ENCODE measurements around the gene TLCD1.
"Not testable (repeated sequence)": the region's sequence is repeated elsewhere in the genome, so short reads cannot be mapped to it uniquely, and the experiment has no call there.

The TLCD1 gene

DNA sequence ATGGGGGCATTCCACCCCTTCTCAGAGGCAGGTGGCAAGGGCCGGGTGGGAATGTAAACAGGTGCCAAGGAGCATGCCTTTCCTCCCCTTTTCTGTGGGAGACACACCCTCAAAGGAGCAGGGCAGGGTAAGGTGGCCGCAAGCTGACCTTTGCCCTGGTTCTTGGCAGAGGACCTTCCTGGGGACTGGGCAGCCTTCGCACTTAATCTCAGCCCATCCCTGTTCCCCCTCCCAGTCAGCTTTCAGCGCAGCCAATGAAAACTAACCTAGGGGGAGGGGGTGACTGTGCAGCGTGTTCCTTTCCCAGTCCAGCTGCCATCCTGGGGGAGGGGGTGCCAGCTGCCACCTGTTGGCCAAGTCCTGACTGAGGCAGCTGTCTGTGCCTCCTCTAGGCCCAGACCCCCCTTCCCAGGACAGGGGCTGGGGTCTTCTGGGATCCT lies 20.6 kb upstream of the TLCD1 start:
- DNase-seq = no peak

- no peak for DNase-seq
Measured at GRCh38 chr17:28745786-28746411, 19.9 kb upstream of the TLCD1 start.

DNA sequence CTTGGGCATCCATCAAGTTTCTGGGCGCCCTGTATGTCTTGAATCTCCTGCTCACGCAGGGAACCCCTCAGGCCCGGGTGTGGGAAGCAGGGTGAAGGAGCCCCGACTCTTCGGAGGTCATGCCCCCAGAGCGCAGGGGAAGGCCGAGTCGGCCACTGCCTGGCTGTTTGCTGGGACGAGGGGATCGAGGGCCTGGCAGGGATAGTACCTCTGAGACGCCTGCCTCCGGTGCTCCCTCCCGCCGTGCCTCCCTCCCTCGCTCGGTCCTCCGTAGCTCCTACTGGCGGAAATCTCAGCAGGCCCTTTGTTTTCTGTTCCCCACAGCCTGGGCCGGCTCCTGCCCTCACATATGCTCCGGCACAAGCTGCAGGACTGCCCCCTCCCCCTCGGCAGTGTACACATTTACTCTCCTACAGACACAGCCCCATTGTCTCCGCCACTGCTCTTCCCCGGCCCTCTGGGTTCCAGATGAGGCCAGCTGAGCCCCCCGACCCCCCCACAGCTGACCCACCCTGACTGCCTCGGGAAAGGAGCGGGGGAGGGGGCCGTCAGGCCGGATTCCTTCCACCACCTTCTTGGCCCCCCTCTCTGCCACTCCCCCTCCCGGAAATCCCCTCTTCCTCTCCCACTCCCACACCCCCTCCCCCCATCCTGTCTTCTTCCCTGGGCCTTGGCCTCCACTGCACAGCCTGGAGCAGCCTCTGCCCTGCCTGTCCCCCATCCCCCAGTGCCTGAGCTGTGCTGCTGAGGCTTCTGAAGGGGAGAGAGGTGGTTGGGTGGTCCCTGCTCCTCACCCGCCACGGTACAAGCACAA lies 19.1 kb upstream of the TLCD1 start:
- no peak for DNase-seq

- DNase-seq = no peak
Measured at GRCh38 chr17:28744104-28744971, 18.3 kb upstream of the TLCD1 start.

GRCh38 chr17:28743243-28744103 lies 17.4 kb upstream of the TLCD1 start, which contains the start of gene TRAF4:
TRAF4 (plus strand) TSS chr17:28744011; CDS start chr17:28744113, 102 bp downstream.
- peak; percentile 51 for DNase-seq

GRCh38 chr17:28741358-28742349 lies 15.6 kb upstream of the TLCD1 start:
- no peak for DNase-seq

DNA sequence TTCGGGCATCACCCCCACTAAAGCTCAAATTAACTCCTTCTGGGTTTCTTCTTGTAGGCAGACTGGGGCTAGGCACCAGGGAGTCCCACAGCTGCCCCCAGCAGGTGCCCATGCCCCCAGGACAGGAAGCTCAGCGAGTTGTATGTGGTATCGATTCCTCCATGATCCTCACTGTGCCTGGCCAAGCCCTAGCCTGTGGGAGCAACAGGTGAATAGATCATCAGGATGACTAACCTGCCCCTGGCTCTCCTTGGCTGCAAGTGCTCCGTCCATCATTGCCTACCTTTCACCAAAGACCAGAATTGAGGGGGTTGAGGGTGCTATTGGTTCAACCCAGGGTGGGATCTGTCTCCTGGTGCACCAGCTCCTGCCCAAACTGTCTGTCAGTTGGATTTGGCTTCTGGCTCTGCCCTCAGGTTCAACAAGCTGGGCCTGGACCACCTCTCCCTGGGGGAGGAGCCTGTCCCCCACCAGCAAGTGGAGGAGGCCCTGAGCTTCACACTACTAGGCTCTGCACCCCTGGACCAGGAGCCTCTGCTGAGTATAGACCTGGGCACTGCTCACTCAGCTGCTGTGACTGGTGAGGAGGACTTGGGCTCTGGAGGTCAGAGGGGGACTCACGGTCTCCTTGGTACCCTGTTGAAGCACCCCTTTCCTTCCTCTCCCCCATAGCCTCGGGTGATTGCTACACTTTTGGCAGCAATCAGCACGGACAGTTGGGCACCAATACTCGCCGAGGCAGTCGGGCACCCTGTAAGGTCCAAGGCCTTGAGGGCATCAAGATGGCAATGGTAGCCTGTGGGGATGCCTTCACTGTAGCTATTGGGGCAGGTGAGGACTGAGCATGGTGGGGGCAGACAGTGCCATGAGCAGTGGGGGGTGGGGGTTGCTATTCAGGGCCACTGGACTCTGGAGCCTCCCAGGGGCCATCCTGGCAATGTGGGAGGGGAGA lies 14.6 kb upstream of the TLCD1 start:
- DNase-seq = no peak

- DNase-seq = no peak
Measured at GRCh38 chr17:28738680-28739384, 12.8 kb upstream of the TLCD1 start.

GRCh38 chr17:28737770-28738679 lies 12.0 kb upstream of the TLCD1 start:
- DNase-seq = no peak

DNA sequence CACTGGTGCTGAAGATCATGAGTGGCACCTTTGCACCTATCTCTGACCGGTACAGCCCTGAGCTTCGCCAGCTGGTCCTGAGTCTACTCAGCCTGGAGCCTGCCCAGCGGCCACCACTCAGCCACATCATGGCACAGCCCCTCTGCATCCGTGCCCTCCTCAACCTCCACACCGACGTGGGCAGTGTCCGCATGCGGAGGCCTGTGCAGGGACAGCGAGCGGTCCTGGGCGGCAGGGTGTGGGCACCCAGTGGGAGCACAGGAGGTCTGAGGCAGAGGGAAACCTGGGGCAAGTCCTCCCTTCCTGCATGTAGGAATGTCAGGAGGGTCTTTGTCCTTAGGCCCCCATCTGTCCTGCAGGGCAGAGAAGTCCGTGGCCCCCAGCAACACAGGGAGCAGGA lies 11.3 kb upstream of the TLCD1 start:
- DNase-seq = no peak

DNA sequence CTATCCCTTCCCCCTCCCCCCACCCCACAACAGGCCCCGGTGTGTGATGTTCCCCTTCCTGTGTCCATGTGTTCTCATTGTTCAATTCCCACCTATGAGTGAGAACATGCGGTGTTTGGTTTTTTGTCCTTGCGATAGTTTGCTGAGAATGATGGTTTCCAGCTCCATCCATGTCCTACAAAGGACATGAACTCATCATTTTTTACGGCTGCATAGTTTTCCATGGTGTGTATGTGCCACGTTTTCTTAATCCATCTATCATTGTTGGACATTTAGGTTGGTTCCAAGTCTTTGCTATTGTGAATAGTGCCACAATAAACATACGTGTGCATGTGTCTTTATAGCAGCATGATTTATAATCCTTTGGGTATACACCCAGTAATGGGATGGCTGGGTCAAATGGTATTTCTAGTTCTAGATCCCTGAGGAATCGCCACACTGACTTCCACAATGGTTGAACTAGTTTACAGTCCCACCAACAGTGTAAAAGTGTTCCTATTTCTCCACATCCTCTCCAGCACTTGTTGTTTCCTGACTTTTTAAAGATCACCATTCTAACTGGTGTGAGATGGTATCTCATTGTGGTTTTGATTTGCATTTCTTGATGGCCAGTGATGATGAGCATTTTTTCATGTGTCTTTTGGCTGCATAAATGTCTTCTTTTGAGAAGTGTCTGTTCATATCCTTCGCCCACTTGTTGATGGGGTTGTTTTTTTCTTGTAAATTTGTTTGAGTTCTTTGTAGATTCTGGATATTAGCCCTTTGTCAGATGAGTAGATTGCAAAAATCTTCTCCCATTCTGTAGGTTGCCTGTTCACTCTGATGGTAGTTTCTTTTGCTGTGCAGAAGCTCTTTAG lies 10.1 kb upstream of the TLCD1 start:
- not testable (repeated sequence) for DNase-seq

DNA sequence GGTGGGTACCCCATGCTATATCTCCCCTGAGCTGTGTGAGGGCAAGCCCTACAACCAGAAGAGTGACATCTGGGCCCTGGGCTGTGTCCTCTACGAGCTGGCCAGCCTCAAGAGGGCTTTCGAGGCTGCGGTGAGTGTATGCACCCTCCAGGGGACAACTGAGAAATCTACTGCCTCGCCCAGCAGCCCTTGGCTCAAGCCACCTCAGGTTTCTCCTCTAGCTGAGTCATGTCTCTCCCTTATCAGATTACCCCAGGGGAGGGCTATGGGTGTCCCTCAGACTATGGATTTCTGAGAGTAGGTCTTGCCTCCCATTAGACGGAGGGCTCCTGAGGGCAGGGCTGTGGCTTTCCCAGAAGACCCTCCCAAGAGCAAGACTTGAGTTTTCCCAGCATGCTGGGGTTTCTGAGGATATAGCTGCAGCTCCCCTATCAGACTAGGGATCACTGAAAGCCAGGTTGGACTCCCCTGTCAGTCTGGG lies 9.2 kb upstream of the TLCD1 start:
- no peak for DNase-seq

DNA sequence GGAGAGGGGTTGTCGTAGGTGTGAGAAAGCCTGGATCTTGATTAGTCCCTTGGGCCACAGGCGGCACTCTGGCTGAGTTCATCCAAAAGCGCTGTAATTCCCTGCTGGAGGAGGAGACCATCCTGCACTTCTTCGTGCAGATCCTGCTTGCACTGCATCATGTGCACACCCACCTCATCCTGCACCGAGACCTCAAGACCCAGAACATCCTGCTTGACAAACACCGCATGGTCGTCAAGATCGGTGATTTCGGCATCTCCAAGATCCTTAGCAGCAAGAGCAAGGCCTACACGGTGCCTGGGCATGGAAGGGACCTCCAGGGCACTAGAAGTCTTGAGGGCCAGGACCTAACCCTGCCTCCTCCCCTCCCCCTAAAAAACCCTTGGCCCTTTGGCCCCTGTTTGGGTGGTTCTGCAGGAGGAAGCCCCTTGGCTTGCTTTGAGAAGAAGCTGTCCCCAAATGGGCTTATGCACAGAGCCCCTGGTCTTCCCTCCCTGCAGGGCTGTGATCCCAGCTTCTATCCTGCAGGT lies 8.7 kb upstream of the TLCD1 start:
- DNase-seq = no peak

GRCh38 chr17:28733346-28733745 lies 7.3 kb upstream of the TLCD1 start:
- no peak for DNase-seq

DNA sequence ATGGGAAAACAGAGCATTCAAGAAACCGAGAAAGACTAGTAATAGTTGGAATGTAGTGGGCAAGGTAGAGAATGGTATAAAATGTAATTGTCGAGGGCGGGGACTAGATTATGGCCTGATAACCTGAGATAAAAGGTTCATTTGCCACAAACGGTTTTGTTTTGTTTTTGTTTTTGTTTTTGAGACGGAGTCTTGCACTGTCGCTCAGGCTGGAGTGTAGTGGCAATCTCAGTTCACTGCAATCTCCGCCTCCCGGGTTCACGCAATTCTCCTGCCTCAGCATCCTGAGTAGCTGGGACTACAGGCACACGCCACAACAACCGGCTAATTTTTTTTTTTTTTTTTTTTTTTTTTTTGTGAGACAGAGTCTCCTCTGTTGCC lies 3.9 kb upstream of the TLCD1 start:
- no peak for DNase-seq

DNA sequence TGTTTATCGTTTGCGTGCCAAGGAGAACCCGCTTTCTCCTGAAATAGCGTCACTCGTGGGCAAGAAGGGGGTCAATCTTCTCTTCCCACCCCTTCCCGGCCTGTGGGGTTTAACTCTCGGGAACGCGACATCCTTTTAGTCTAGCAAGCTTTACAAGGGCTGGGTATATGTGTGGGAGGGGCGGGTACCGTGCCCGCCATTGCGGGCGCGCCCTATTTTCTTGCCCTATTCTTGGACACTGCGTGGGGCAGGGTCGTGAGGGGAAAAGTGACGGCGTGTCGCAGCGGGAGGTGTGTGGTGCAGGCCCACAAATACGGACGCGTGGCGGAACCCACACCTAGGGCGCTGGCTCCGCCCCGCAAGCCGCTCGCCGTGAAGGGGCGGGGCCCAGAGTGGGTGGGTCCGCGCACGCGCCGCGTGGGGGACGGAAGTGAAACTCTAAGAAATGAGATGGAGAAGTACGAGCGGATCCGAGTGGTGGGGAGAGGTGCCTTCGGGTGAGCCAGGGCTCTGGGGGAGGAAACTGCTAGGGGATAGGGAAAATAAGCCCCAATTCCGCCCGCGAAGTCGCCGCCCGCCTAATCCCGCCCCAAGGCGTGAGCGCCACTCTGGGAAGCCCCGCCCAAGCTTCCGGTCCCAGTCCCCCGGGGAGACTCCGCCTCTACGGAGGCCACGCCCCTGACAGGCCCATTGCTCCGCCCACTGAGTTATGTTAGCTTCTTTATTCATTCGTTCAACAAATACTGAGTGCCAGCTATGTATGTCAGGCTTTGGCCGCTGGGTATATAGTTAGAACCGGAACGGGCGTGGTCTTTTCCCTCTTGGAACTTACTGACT lies 2.5 kb upstream of the TLCD1 start, which contains the start of gene NEK8:
NEK8 (plus strand) TSS at position 425 of the 837 bp plus-strand sequence; CDS start at position 451, 26 bp downstream.
- peak; percentile 90 for DNase-seq
